Measurements from ENCODE around the gene QPRT.
"Not testable (repeated sequence)": the region's sequence is repeated elsewhere in the genome, so short reads cannot be mapped to it uniquely, and the experiment has no call there.

Gene QPRT

DNA sequence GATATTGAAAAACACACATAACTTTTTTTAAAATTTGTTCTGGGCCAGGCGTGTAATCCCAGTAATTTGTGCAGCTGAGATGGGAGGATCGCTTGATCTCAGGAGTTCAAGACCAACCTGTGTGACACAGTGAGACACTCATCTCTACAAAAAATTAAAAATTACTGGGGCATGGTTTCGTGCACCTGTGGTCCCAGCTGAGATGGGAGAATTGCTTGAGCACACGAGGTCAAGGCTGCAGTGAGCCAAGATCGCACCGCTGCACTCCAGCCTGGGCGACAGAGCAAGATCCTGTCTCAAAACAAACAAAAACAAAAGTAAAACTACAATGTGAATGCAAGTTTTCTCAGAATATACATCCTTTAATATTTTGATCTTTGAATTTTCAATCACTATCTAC, 51.7 kb downstream of the QPRT start:
- Histone ChIP-seq H3K4me1 (ENCODE audit: insufficient read depth, low read length) (no peaks in the 10 kb centered on the region), H3K36me3 (ENCODE audit: insufficient read depth, low read depth, low read length) (peaks cover 95% of the 10 kb centered on the region), H3K9me3 (ENCODE audit: insufficient read depth, low read depth, low read length) (no peaks in the 10 kb centered on the region), H3K27ac (ENCODE audit: low read length) (no peak overlapping the region), H3K27me3 (ENCODE audit: insufficient read depth, low read length) (no peaks in the 10 kb centered on the region), H3K9ac (ENCODE audit: low read depth, low read length) (no peak overlapping the region), H3K4me3 (ENCODE audit: low read length) (no peak overlapping the region)

DNA sequence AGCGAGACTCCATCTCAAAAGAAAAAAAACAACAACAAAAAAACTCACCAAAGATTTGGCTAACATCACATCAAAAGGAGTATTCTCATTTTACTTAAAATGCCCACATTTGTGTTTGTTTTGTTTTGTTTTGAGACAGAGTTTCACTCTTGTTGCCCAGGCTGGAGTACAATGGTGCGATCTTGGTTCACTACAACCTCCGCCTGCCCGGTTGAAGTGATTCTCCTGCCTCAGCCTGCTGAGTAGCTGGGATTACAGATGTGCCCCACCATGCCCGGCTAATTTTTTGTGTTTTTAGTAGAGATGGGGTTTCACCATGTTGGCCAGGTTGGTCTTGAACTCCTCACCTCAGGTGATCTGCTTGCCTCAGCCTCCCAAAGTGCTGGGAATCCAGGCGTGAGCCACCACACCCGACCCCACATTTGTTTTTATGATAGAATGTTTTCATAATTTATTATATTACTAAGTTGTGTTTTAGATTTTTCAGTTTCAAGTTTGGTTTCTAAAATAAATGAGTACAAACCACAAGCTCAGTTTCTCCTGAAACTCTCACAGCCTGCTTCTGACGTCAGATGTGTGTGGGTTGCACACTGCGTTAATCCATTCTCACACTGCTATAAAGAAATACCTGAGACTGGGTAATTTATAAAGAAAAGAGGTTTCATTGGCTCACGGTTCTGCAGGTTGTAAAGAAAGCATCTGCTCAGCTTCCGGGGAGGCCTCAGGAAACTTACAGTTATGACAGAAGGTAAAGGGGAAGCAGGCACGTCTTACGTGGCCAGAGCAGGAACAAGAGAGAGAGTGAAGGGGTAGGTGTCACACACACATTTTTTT, 53.0 kb downstream of the QPRT start:
- H3K27ac ChIP-seq (ENCODE audit: low read length); H3K9ac ChIP-seq (ENCODE audit: low read depth, low read length); H3K9me3 ChIP-seq (ENCODE audit: insufficient read depth, low read depth, low read length); H3K4me3 ChIP-seq (ENCODE audit: low read length); H3K4me1 ChIP-seq (ENCODE audit: insufficient read depth, low read length); H3K27me3 ChIP-seq (ENCODE audit: insufficient read depth, low read length): not testable (repeated sequence)
- peaks cover 95% of the 10 kb centered on the region for H3K36me3 ChIP-seq (ENCODE audit: insufficient read depth, low read depth, low read length)

DNA sequence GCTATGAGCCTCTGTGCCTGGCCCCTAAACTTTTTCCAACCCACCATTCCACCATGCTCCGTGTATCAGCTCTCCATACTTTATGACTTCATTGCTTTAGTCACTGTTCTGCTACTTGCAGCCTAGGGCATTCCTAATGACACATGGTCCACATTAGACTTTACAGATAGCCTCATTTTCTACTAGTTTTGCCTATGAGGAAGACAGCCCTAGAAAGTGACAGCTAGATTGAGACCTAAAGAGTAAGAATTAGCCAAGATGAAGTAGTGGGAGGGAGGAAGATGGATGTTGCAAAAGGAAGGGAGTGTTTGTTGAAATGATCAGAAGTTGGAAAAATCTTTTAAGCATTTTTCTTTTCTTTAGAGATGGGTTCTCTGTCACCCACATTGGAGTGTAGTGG, 55.8 kb downstream of the QPRT start:
- H3K4me1 ChIP-seq (ENCODE audit: insufficient read depth, low read length): no peaks in the 10 kb centered on the region
- peaks cover 91% of the 10 kb centered on the region for H3K36me3 ChIP-seq (ENCODE audit: insufficient read depth, low read depth, low read length)
- H3K27ac ChIP-seq (ENCODE audit: low read length): no peak overlapping the region
- H3K27me3 ChIP-seq (ENCODE audit: insufficient read depth, low read length): no peaks in the 10 kb centered on the region
- H3K4me3 ChIP-seq (ENCODE audit: low read length): no peak overlapping the region
- no peaks in the 10 kb centered on the region for H3K9me3 ChIP-seq (ENCODE audit: insufficient read depth, low read depth, low read length)
- H3K9ac ChIP-seq (ENCODE audit: low read depth, low read length): no peak overlapping the region

DNA sequence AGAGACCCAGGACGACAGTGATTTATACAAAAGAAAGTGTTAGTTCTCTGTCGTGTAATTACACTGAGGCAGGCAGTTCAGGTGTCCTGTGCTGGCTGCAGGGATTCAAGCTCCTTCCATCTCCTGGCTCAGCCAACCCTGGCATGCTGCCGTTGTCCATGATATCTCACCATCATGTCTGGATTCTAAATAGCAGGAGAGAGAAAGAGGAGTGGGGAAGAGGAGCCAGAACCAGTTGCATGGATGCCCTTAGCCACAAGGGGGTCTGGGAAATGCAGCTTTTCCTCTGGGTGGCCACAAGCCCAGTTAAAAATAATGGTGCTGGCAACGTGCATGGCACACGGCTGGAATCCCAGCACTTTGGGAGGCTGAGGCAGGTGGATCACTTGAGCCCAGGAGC, 57.1 kb downstream of the QPRT start:
- Histone ChIP-seq H3K36me3 (ENCODE audit: insufficient read depth, low read depth, low read length) (peaks cover 83% of the 10 kb centered on the region), H3K4me1 (ENCODE audit: insufficient read depth, low read length) (no peaks in the 10 kb centered on the region), H3K27ac (ENCODE audit: low read length) (no peak overlapping the region), H3K9me3 (ENCODE audit: insufficient read depth, low read depth, low read length) (no peaks in the 10 kb centered on the region), H3K27me3 (ENCODE audit: insufficient read depth, low read length) (no peaks in the 10 kb centered on the region), H3K9ac (ENCODE audit: low read depth, low read length) (no peak overlapping the region), H3K4me3 (ENCODE audit: low read length) (no peak overlapping the region)

DNA sequence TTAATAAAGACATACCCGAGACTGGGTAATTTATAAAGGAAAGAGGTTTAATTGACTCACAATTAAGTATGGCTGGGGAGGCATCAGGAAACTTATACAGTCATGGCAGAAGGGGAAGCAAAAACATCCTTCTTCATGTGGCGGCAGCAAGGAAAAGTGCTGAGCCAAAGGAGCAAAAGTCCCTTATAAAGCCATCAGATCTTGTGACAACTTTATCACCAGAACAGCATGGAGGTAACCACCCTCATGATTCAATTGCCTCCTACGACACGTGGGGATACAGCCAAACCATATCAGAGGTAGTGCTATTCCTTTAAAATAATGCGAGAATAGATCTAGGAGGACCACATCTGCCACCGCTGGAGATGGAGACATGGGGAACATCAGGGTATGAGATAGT, 57.8 kb downstream of the QPRT start:
- Histone ChIP-seq H3K4me1 (ENCODE audit: insufficient read depth, low read length) (no peaks in the 10 kb centered on the region), H3K36me3 (ENCODE audit: insufficient read depth, low read depth, low read length) (peaks cover 78% of the 10 kb centered on the region)

DNA sequence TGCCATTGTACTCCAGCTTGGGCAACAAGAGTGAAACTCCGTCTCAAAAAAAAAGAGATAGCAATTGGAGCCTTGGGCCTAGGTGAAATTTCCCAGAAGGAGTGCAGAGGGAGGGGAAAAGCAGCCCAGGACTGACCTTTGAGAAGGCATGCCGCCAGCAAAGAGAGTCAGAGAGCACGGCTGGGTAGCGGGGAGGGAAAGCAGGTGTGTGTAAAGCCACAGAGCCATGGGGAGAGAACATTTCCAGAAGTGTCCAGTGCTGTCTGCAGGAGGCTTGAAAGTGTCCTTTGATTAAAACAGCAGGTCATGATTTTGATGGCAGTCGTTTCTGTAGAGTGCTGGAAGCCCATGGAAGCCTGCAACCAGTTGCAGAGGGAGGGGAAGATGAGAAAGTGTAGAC, 58.7 kb downstream of the QPRT start:
- Histone ChIP-seq H3K4me1 (ENCODE audit: insufficient read depth, low read length) (no peaks in the 10 kb centered on the region), H3K9ac (ENCODE audit: low read depth, low read length) (no peak overlapping the region), H3K9me3 (ENCODE audit: insufficient read depth, low read depth, low read length) (no peaks in the 10 kb centered on the region), H3K36me3 (ENCODE audit: insufficient read depth, low read depth, low read length) (peaks cover 68% of the 10 kb centered on the region), H3K27ac (ENCODE audit: low read length) (no peak overlapping the region), H3K27me3 (ENCODE audit: insufficient read depth, low read length) (no peaks in the 10 kb centered on the region), H3K4me3 (ENCODE audit: low read length) (no peak overlapping the region)

More for the DNA sequence above, 57.8 kb downstream of the QPRT start:
- Histone ChIP-seq H3K27me3 (ENCODE audit: insufficient read depth, low read length) (no peaks in the 10 kb centered on the region), H3K27ac (ENCODE audit: low read length) (no peak overlapping the region), H3K4me3 (ENCODE audit: low read length) (no peak overlapping the region), H3K9ac (ENCODE audit: low read depth, low read length) (no peak overlapping the region), H3K9me3 (ENCODE audit: insufficient read depth, low read depth, low read length) (no peaks in the 10 kb centered on the region)

DNA sequence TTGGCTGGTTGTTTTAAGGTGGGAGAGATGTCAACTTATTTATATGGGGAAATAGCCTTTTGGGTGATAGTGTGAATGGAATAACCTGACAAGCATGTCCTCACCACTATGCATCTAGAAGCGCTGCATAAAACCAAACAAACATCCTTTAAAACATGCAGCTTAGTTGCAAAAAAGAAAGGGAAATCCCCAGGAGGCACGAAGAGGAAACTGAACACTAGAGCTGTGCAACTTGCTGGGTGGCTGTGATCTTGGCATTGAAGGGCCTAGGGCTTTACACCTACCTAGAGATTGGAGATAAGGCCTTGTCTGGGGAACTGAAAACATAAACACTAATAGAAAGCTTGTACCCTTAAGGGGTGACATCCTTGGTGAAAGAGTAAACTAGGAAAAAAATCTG, 59.5 kb downstream of the QPRT start:
- H3K27me3 ChIP-seq (ENCODE audit: insufficient read depth, low read length): no peaks in the 10 kb centered on the region
- H3K9ac ChIP-seq (ENCODE audit: low read depth, low read length): no peak overlapping the region
- H3K9me3 ChIP-seq (ENCODE audit: insufficient read depth, low read depth, low read length): no peaks in the 10 kb centered on the region
- H3K4me1 ChIP-seq (ENCODE audit: insufficient read depth, low read length): no peaks in the 10 kb centered on the region
- peaks cover 60% of the 10 kb centered on the region for H3K36me3 ChIP-seq (ENCODE audit: insufficient read depth, low read depth, low read length)
- no peak overlapping the region for H3K4me3 ChIP-seq (ENCODE audit: low read length)
- no peak overlapping the region for H3K27ac ChIP-seq (ENCODE audit: low read length)

DNA sequence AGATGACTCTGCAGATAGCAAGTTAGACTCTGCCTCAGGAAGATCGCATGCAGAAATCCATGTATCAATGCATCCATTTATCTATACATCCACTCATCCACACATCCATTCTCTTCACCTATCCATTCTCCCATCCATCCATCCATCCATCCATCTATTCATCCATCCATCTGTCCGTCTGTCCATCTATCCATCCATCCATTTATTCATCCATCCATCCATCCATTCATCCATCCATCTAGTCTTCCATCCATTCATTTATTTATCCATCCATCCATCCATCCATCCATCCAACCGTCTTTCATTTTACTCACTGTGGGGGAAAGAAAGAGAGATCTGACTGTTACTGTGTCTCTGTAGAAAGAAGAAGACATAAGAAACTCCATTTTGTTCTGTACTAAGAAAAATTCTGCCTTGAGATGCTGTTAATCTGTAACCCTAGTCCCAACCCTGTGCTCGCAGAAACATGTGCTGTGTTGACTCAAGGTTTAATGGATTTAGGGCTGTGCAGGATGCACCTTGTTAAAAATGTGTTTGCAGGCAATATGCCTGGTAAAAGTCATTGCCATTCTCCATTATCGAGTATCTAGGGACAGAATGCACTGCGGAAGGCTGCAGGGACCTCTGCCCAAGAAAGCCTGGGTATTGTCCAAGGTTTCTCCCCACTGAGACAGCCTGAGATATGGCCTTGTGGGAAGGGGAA, 61.1 kb downstream of the QPRT start:
- not testable (repeated sequence) for H3K27me3 ChIP-seq (ENCODE audit: insufficient read depth, low read length); H3K27ac ChIP-seq (ENCODE audit: low read length); H3K4me3 ChIP-seq (ENCODE audit: low read length); H3K9ac ChIP-seq (ENCODE audit: low read depth, low read length); H3K4me1 ChIP-seq (ENCODE audit: insufficient read depth, low read length); H3K9me3 ChIP-seq (ENCODE audit: insufficient read depth, low read depth, low read length)
- H3K36me3 ChIP-seq (ENCODE audit: insufficient read depth, low read depth, low read length): peaks cover 44% of the 10 kb centered on the region

DNA sequence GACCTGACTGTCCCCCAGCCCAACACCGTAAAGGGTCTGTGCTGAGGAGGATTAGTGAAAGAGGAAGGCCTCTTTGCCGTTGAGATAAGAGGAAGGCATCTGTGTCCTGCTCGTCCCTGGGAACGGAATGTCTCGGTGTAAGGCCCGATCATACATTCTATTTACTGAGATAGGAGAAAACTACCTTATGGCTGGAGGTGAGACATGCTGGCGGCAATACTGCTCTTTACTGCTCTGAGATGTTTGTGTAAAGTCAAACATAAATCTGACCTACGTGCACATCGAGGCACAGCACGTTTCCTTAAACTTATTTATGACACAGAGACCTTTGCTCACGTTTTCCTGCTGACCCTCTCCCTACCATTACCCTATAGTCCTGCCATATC, 61.6 kb downstream of the QPRT start:
- not testable (repeated sequence) for H3K4me1 ChIP-seq (ENCODE audit: insufficient read depth, low read length); H3K9ac ChIP-seq (ENCODE audit: low read depth, low read length); H3K27me3 ChIP-seq (ENCODE audit: insufficient read depth, low read length); H3K9me3 ChIP-seq (ENCODE audit: insufficient read depth, low read depth, low read length); H3K4me3 ChIP-seq (ENCODE audit: low read length); H3K27ac ChIP-seq (ENCODE audit: low read length)
- peaks cover 40% of the 10 kb centered on the region for H3K36me3 ChIP-seq (ENCODE audit: insufficient read depth, low read depth, low read length)

DNA sequence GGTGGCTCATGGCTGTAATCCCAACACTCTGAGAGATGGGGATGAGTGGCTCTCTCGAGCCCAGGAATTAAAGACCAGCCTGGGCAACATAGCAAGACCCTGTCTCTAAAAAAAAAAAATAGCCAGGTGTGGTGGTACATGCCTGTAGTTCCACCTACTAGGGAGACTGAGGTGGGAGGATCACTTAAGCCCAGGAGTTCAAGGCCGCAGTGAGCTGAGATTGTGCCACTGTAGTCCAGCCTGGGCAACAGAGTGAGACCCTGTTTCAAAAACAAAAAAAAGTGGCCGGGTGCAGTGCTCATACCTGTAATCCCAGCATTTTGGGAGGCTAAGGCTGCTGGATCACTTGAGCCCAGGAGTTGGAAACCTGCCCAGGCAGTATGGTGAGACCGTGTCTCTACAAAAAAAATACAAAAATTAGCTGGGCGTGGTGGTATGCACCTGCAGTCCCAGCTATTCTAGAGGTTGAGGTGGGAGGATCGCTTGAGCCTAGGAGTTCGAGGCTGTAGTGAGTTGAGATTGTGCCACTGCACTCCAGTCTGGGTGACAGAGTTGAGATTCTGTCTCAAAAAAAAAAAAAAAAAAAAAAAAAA, 63.8 kb downstream of the QPRT start:
- H3K4me3 ChIP-seq (ENCODE audit: low read length): no peak overlapping the region
- no peaks in the 10 kb centered on the region for H3K27me3 ChIP-seq (ENCODE audit: insufficient read depth, low read length)
- no peaks in the 10 kb centered on the region for H3K9me3 ChIP-seq (ENCODE audit: insufficient read depth, low read depth, low read length)
- H3K9ac ChIP-seq (ENCODE audit: low read depth, low read length): no peak overlapping the region
- H3K27ac ChIP-seq (ENCODE audit: low read length): no peak overlapping the region
- no peaks in the 10 kb centered on the region for H3K4me1 ChIP-seq (ENCODE audit: insufficient read depth, low read length)
- peaks cover 22% of the 10 kb centered on the region for H3K36me3 ChIP-seq (ENCODE audit: insufficient read depth, low read depth, low read length)

DNA sequence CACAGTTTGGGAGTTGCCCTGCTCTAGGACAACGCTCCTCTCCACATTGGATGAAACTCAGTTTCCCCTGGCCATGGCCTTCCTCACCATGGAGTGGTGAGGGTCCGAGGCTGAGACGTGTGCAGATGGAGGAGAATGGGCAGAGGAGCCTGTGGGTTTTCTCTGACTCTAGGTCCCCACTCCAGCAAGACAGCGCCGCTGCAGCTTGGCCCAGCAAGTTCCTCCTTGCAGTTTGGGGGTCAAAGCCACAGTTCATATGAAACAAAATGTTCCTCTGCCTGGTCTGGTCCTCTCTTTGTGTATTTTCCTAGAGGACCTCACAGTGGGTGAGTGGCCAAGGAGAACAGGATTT, 64.5 kb downstream of the QPRT start:
- H3K4me1 ChIP-seq (ENCODE audit: insufficient read depth, low read length): no peaks in the 10 kb centered on the region
- no peak overlapping the region for H3K27ac ChIP-seq (ENCODE audit: low read length)
- H3K9me3 ChIP-seq (ENCODE audit: insufficient read depth, low read depth, low read length): no peaks in the 10 kb centered on the region
- no peak overlapping the region for H3K9ac ChIP-seq (ENCODE audit: low read depth, low read length)
- no peak overlapping the region for H3K4me3 ChIP-seq (ENCODE audit: low read length)
- H3K36me3 ChIP-seq (ENCODE audit: insufficient read depth, low read depth, low read length): peaks cover 15% of the 10 kb centered on the region; the same call in 1 of the 2 replicates
- H3K27me3 ChIP-seq (ENCODE audit: insufficient read depth, low read length): no peaks in the 10 kb centered on the region

Data from iPS-20b (cell line).